ENCODE data around the gene CEP95. TPM values are rescaled to one million over a fixed set of nuclear protein-coding genes. Genes with fewer than 3 reads are reported as not detected.

Gene CEP95
- total RNA-seq, 1 experiment from 2014 or later, result 37.6 TPM

GRCh38 chr17:64515419-64515818, 8.6 kb downstream of the CEP95 start:
- TF ChIP-seq CTCF (IDR thresholded peaks at IDR 0.05; ENCODE audit: unreplicated experiment), result no peak
- H3K4me3 Mint-ChIP-seq (ENCODE audit: low read depth, unreplicated experiment), result no peak overlapping the region
- H3K27ac Mint-ChIP-seq (ENCODE audit: unreplicated experiment), result no peak overlapping the region
- CTCF ChIA-PET, result interaction anchor here (1.0 kb wide), 1 partner anchor 9 kb away, joined by 3 read pairs; the partner anchor contains the start of gene CEP95
- no peaks in the 10 kb centered on the region for H3K4me1 Mint-ChIP-seq (ENCODE audit: low read depth, unreplicated experiment)
- H3K27me3 Mint-ChIP-seq (ENCODE audit: unreplicated experiment), result no peaks in the 10 kb centered on the region
- peaks cover 35% of the 10 kb centered on the region for H3K36me3 Mint-ChIP-seq (ENCODE audit: insufficient read depth, unreplicated experiment)
- DNase-seq, result no peak
- intact Hi-C loops (cut with micrococcal nuclease; ENCODE audit: unreplicated experiment), result no loop called here
- no peaks in the 10 kb centered on the region for H3K9me3 Mint-ChIP-seq (ENCODE audit: low read depth, unreplicated experiment)
- no TSS peak for BruUV-seq (replicated peaks)

- BruUV-seq (replicated peaks), result no TSS peak
- H3K36me3 Mint-ChIP-seq (ENCODE audit: insufficient read depth, unreplicated experiment), result peaks cover 31% of the 10 kb centered on the region
- no peak for DNase-seq
- no peaks in the 10 kb centered on the region for H3K27me3 Mint-ChIP-seq (ENCODE audit: unreplicated experiment)
- CTCF ChIA-PET, result interaction anchor here (1.0 kb wide), 1 partner anchor 9 kb away, joined by 3 read pairs; the partner anchor contains the start of gene CEP95
- no peaks in the 10 kb centered on the region for H3K4me1 Mint-ChIP-seq (ENCODE audit: low read depth, unreplicated experiment)
- TF ChIP-seq CTCF (IDR thresholded peaks at IDR 0.05; ENCODE audit: unreplicated experiment), result no peak
- intact Hi-C loops (cut with micrococcal nuclease; ENCODE audit: unreplicated experiment), result no loop called here
- H3K4me3 Mint-ChIP-seq (ENCODE audit: low read depth, unreplicated experiment), result no peak overlapping the region
- H3K27ac Mint-ChIP-seq (ENCODE audit: unreplicated experiment), result no peak overlapping the region
- no peaks in the 10 kb centered on the region for H3K9me3 Mint-ChIP-seq (ENCODE audit: low read depth, unreplicated experiment)
Measured at GRCh38 chr17:64515829-64516228, 9.1 kb downstream of the CEP95 start.

GRCh38 chr17:64519601-64520000, 12.8 kb downstream of the CEP95 start:
- peaks cover 32% of the 10 kb centered on the region for H3K36me3 Mint-ChIP-seq (ENCODE audit: insufficient read depth, unreplicated experiment)

GRCh38 chr17:64520359-64520758, 13.6 kb downstream of the CEP95 start:
- no TSS peak for BruUV-seq (replicated peaks)
- H3K9me3 Mint-ChIP-seq (ENCODE audit: low read depth, unreplicated experiment), result no peaks in the 10 kb centered on the region
- CTCF ChIA-PET, result interaction anchor here (0.6 kb wide), 1 partner anchor 98 kb away, joined by 3 read pairs; no protein-coding TSS in a partner anchor
- no peak overlapping the region for H3K4me3 Mint-ChIP-seq (ENCODE audit: low read depth, unreplicated experiment)
- DNase-seq, result no peak
- no peaks in the 10 kb centered on the region for H3K27me3 Mint-ChIP-seq (ENCODE audit: unreplicated experiment)
- H3K4me1 Mint-ChIP-seq (ENCODE audit: low read depth, unreplicated experiment), result no peaks in the 10 kb centered on the region
- no peak for TF ChIP-seq CTCF (IDR thresholded peaks at IDR 0.05; ENCODE audit: unreplicated experiment)
- no peak overlapping the region for H3K27ac Mint-ChIP-seq (ENCODE audit: unreplicated experiment)
- intact Hi-C loops (cut with micrococcal nuclease; ENCODE audit: unreplicated experiment), result no loop called here
- peaks cover 26% of the 10 kb centered on the region for H3K36me3 Mint-ChIP-seq (ENCODE audit: insufficient read depth, unreplicated experiment)

More at GRCh38 chr17:64519601-64520000, 12.8 kb downstream of the CEP95 start:
- Mint-ChIP-seq H3K4me1 (ENCODE audit: low read depth, unreplicated experiment) (no peaks in the 10 kb centered on the region), H3K9me3 (ENCODE audit: low read depth, unreplicated experiment) (no peaks in the 10 kb centered on the region), H3K27me3 (ENCODE audit: unreplicated experiment) (no peaks in the 10 kb centered on the region), H3K4me3 (ENCODE audit: low read depth, unreplicated experiment) (no peak overlapping the region), H3K27ac (ENCODE audit: unreplicated experiment) (no peak overlapping the region)
- no peak for TF ChIP-seq CTCF (IDR thresholded peaks at IDR 0.05; ENCODE audit: unreplicated experiment)
- BruUV-seq (replicated peaks), result no TSS peak
- intact Hi-C loops (cut with micrococcal nuclease; ENCODE audit: unreplicated experiment), result no loop called here
- no peak for DNase-seq
- CTCF ChIA-PET, result no interaction called here
